HL-60 (cell line): ENCODE measurements around the gene IRF7.

Source experiments
- CTCF ChIP-seq: IDR thresholded peaks from one replicate; pipeline ENCODE4 v1.5.1; 2011; ENCODE audit warnings: low read length, control low read depth, inconsistent platforms; ENCODE audit not compliant: insufficient read depth
- POLR2AphosphoS5 ChIP-seq: IDR thresholded peaks from 2 replicates; pipeline ENCODE4 v1.6.1; 2012; ENCODE audit warnings: low read depth
- REST ChIP-seq: IDR thresholded peaks from 2 replicates; pipeline ENCODE4 v1.6.1; 2012; ENCODE audit warnings: low read depth; ENCODE audit not compliant: insufficient replicate concordance
- SPI1 ChIP-seq: IDR thresholded peaks from 2 replicates; pipeline ENCODE4 v1.6.1; 2012; ENCODE audit warnings: low read depth, mild to moderate bottlenecking, borderline replicate concordance

DNA sequence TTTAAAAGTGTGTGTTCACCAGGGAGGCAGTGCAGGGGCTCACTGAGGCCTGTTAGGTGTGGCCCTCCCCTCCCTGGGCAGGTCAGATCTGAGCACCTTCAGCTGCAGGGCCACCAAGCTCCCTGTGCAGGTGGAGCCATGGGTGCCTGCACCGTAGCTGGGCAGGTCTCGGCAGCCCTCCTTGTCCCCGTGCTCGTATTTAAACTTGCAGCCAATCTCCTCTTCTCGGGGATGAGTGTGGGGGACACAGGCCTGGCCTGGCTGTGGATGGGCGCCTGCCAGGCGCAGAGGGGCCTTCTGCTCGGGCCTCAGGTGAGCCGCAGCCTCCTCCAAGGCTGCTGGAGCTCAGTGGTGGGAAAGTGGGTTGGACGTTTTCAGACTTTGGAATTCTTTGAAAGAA is 20.4 kb downstream of the IRF7 start:
- TF ChIP-seq CTCF (no peak), POLR2AphosphoS5 (0 out of 2 replicates have a peak, but pooled peaks have one; percentile 24), REST (no peak), SPI1 (no peak)
